Hepatic stellate cell (primary cell): ENCODE measurements around the gene ZNF747.

Experiments used
- DNase-seq: peaks from one replicate; pipeline ENCODE4 v3.0.0; 2011; ENCODE audit warnings: low spot score

ZNF747 gene

GRCh38 chr16:30534368-30535105 lies at the start of gene ZNF747:
TSS of gene ZNF747 (minus strand) at chr16:30534858. CDS start at chr16:30534679, 179 bp downstream.
- DNase-seq = peak; percentile 82

- no peak for DNase-seq
Observed at GRCh38 chr16:30582611-30583340, 48.1 kb upstream of the ZNF747 start.

GRCh38 chr16:30581457-30581856 lies 46.8 kb upstream of the ZNF747 start:
- DNase-seq = no peak

- DNase-seq = no peak
Observed at GRCh38 chr16:30574678-30575077, 40.0 kb upstream of the ZNF747 start.

GRCh38 chr16:30571445-30572322 lies 37.0 kb upstream of the ZNF747 start, which contains the start of gene ZNF688:
TSS of gene ZNF688 (minus strand) at chr16:30571714. CDS start at chr16:30571629, 85 bp downstream.
- DNase-seq = peak; percentile 99

GRCh38 chr16:30570636-30571444 lies 36.2 kb upstream of the ZNF747 start:
- DNase-seq = peak; percentile 50

GRCh38 chr16:30569746-30570635 lies 35.3 kb upstream of the ZNF747 start:
- DNase-seq = no peak

GRCh38 chr16:30569281-30569680 lies 34.6 kb upstream of the ZNF747 start:
- no peak for DNase-seq

GRCh38 chr16:30567991-30568638 lies 33.5 kb upstream of the ZNF747 start:
- DNase-seq = peak; percentile 32

GRCh38 chr16:30567160-30567990 lies 32.7 kb upstream of the ZNF747 start:
- DNase-seq = no peak

GRCh38 chr16:30566531-30566930 lies 31.9 kb upstream of the ZNF747 start:
- DNase-seq = no peak

GRCh38 chr16:30565984-30566383 lies 31.3 kb upstream of the ZNF747 start:
- DNase-seq = no peak

GRCh38 chr16:30565526-30565925 lies 30.9 kb upstream of the ZNF747 start:
- DNase-seq = no peak

GRCh38 chr16:30562021-30562420 lies 27.4 kb upstream of the ZNF747 start:
- DNase-seq = no peak

- peak; percentile 43 for DNase-seq
Observed at GRCh38 chr16:30561089-30561816, 26.6 kb upstream of the ZNF747 start.

- DNase-seq = no peak
Observed at GRCh38 chr16:30559690-30560089, 25.0 kb upstream of the ZNF747 start.

- DNase-seq = no peak
Observed at GRCh38 chr16:30558789-30559377, 24.2 kb upstream of the ZNF747 start.
